HEK293 (cell line): ENCODE measurements around the gene IQSEC1.

Source experiments
- CTCF ChIA-PET: fragments of 350-600 bp; formaldehyde crosslinking; extraction: SDS; loops from one replicate; lab custom pipeline; 2021; ENCODE audit warnings: antibody characterized with exemption; lab: Yijun Ruan, JAX
- POLR2A ChIA-PET: fragments of 300-600 bp; formaldehyde crosslinking; extraction: SDS; loops from one replicate; lab custom pipeline; 2020; ENCODE audit warnings: antibody characterized with exemption, inconsistent platforms; lab: Yijun Ruan, JAX
- H3K27ac ChIP-seq: fragments of 200-500 bp; sonication (Bioruptor generic); 2 replicates; pipeline ENCODE4 v1.5.1; 2014; ENCODE audit warnings: low read depth, low read length, control low read depth, inconsistent platforms; ENCODE audit errors: extremely low read depth
- H3K36me3 ChIP-seq, 2 experiments: fragments of 200-500 bp in 1 of 2; sonication (Bioruptor generic) in 1 of 2; 1 replicate in 1 of 2; 2 replicates in 1 of 2; pipeline ENCODE4 v1.5.1; 2014 to 2017; ENCODE audit warnings: inconsistent platforms in 2 of 2, low read length in 2 of 2; ENCODE audit not compliant: control insufficient read depth in 2 of 2, insufficient read depth in 1 of 2
- H3K4me1 ChIP-seq: fragments of 200-500 bp; sonication (Bioruptor generic); 2 replicates; pipeline ENCODE4 v1.5.1; 2014; ENCODE audit warnings: mild to moderate bottlenecking, low read length, inconsistent platforms; ENCODE audit not compliant: control insufficient read depth, insufficient read depth
- H3K4me3 ChIP-seq: 2 replicates; pipeline ENCODE4 v1.5.1; 2011; ENCODE audit warnings: low read depth, mild to moderate bottlenecking, control low read depth, low read length, moderate library complexity
- H3K9me3 ChIP-seq: fragments of 200-500 bp; sonication (Bioruptor generic); 2 replicates; pipeline ENCODE4 v1.5.1; 2014; ENCODE audit warnings: low read depth, low read length, inconsistent platforms; ENCODE audit not compliant: control insufficient read depth, insufficient read depth
- KLF17 ChIP-seq: fragments of 450-650 bp; formaldehyde crosslinking; IDR thresholded peaks from 2 replicates; pipeline ENCODE4 v1.5.1; 2016; ENCODE audit warnings: missing biosample characterization, missing genetic modification characterization
- MZF1 ChIP-seq: fragments of 450-650 bp; formaldehyde crosslinking; IDR thresholded peaks from 2 replicates; pipeline ENCODE4 v1.5.1; 2017; ENCODE audit warnings: missing biosample characterization, missing genetic modification characterization, borderline replicate concordance
- PRDM1 ChIP-seq: fragments of 450-650 bp; formaldehyde crosslinking; IDR thresholded peaks from 2 replicates; pipeline ENCODE4; 2016; ENCODE audit warnings: missing biosample characterization, missing genetic modification characterization
- ZBTB1 ChIP-seq: fragments of 450-650 bp; formaldehyde crosslinking; IDR thresholded peaks from 2 replicates; pipeline ENCODE4 v1.5.1; 2016; ENCODE audit warnings: missing biosample characterization, missing genetic modification characterization
- ZBTB10 ChIP-seq: fragments of 450-650 bp; formaldehyde crosslinking; IDR thresholded peaks from 2 replicates; pipeline ENCODE4 v1.5.1; 2016; ENCODE audit warnings: missing biosample characterization, missing genetic modification characterization
- ZNF10 ChIP-seq: fragments of 450-650 bp; formaldehyde crosslinking; IDR thresholded peaks from 2 replicates; pipeline ENCODE4 v1.5.1; 2017; ENCODE audit warnings: missing biosample characterization, missing genetic modification characterization
- ZNF114 ChIP-seq: fragments of 450-650 bp; formaldehyde crosslinking; IDR thresholded peaks from 2 replicates; pipeline ENCODE4 v1.5.0; 2017; ENCODE audit warnings: missing biosample characterization, missing genetic modification characterization
- ZNF146 ChIP-seq: fragments of 450-650 bp; formaldehyde crosslinking; IDR thresholded peaks from 2 replicates; pipeline ENCODE4 v1.5.1; 2016; ENCODE audit warnings: missing biosample characterization, missing genetic modification characterization
- ZNF174 ChIP-seq: fragments of 450-650 bp; formaldehyde crosslinking; IDR thresholded peaks from 2 replicates; pipeline ENCODE4 v1.5.0; 2017; ENCODE audit warnings: missing biosample characterization, mild to moderate bottlenecking, missing genetic modification characterization
- ZNF175 ChIP-seq: fragments of 450-650 bp; formaldehyde crosslinking; IDR thresholded peaks from 2 replicates; pipeline ENCODE4 v1.5.1; 2016; ENCODE audit warnings: missing biosample characterization, missing genetic modification characterization
- ZNF19 ChIP-seq: fragments of 450-650 bp; formaldehyde crosslinking; IDR thresholded peaks from 2 replicates; pipeline ENCODE4; 2016; ENCODE audit warnings: missing biosample characterization, missing genetic modification characterization, low read depth
- ZNF510 ChIP-seq: fragments of 450-650 bp; formaldehyde crosslinking; IDR thresholded peaks from 2 replicates; pipeline ENCODE4 v1.5.1; 2018; ENCODE audit warnings: mild to moderate bottlenecking, missing genetic modification characterization, missing biosample characterization; ENCODE audit not compliant: insufficient replicate concordance
- ZNF518A ChIP-seq: fragments of 450-650 bp; formaldehyde crosslinking; conservative IDR thresholded peaks from 2 replicates; pipeline ENCODE4 v1.5.1; 2016; ENCODE audit warnings: low read depth, missing biosample characterization, missing genetic modification characterization
- ZNF561 ChIP-seq: fragments of 450-650 bp; IDR thresholded peaks from 2 replicates; pipeline ENCODE4 v1.5.1; 2018; ENCODE audit warnings: missing biosample characterization, missing genetic modification characterization, borderline replicate concordance
- ZNF610 ChIP-seq: fragments of 450-650 bp; formaldehyde crosslinking; IDR thresholded peaks from 2 replicates; pipeline ENCODE4 v1.5.1; 2016; ENCODE audit warnings: missing biosample characterization, missing genetic modification characterization, borderline replicate concordance
- ZNF654 ChIP-seq: fragments of 450-650 bp; formaldehyde crosslinking; IDR thresholded peaks from 2 replicates; pipeline ENCODE4 v1.5.1; 2016; ENCODE audit warnings: low read depth, missing biosample characterization, missing genetic modification characterization
- ZNF707 ChIP-seq: fragments of 450-650 bp; formaldehyde crosslinking; IDR thresholded peaks from 2 replicates; pipeline ENCODE4 v1.5.1; 2016; ENCODE audit warnings: missing biosample characterization, missing genetic modification characterization
- ZNF843 ChIP-seq: fragments of 450-650 bp; formaldehyde crosslinking; IDR thresholded peaks from 2 replicates; pipeline ENCODE4 v1.5.1; 2016; ENCODE audit warnings: missing biosample characterization, missing genetic modification characterization
- ZSCAN30 ChIP-seq: fragments of 450-650 bp; IDR thresholded peaks from 2 replicates; pipeline ENCODE4 v1.5.1; 2018; ENCODE audit warnings: missing biosample characterization, mild to moderate bottlenecking, missing genetic modification characterization, moderate library complexity

IQSEC1 gene

GRCh38 chr3:13034109-13034800 is 39.0 kb downstream of the IQSEC1 start:
- no peaks in the 10 kb centered on the region for H3K4me1 ChIP-seq
- no peak overlapping the region for H3K27ac ChIP-seq
- CTCF ChIA-PET, result interaction anchor here (0.8 kb wide), 1 partner anchor 58 kb away, joined by 3 read pairs; no protein-coding TSS in a partner anchor
- TF ChIP-seq ZNF561 (no peak), ZNF10 (tag by site-specific recombination) (no peak), ZNF510 (tag by site-specific recombination) (no peak), ZNF114 (tag by site-specific recombination) (no peak), ZNF843 (tag by site-specific recombination) (no peak), PRDM1 (tag by site-specific recombination) (no peak), KLF17 (tag by site-specific recombination) (no peak), ZNF175 (tag by site-specific recombination) (no peak), ZSCAN30 (tag by site-specific recombination) (no peak), MZF1 (no peak), ZNF707 (no peak), ZNF19 (tag by site-specific recombination) (no peak), ZNF654 (no peak)
- H3K9me3 ChIP-seq, result no peaks in the 10 kb centered on the region
- POLR2A ChIA-PET, result no interaction called here
- no peaks in the 10 kb centered on the region for H3K36me3 ChIP-seq
- no peak overlapping the region for H3K4me3 ChIP-seq

GRCh38 chr3:13032206-13032605 is 41.0 kb downstream of the IQSEC1 start:
- ChIA-PET CTCF (no interaction called here), POLR2A (interaction anchor here (0.7 kb wide), 1 partner anchor 1088 kb away, joined by 4 read pairs; no protein-coding TSS in a partner anchor)
- H3K4me3 ChIP-seq, result no peak overlapping the region
- no peaks in the 10 kb centered on the region for H3K4me1 ChIP-seq
- H3K9me3 ChIP-seq, result no peaks in the 10 kb centered on the region
- no peak for TF ChIP-seq ZNF146
- TF ChIP-seq ZNF518A, result no peak
- H3K27ac ChIP-seq, result no peak overlapping the region
- H3K36me3 ChIP-seq, result no peaks in the 10 kb centered on the region

GRCh38 chr3:13031621-13032020 is 41.6 kb downstream of the IQSEC1 start:
- no peak for TF ChIP-seq ZBTB1 (tag by site-specific recombination)
- no peak for TF ChIP-seq ZNF610 (tag by site-specific recombination)
- TF ChIP-seq ZNF174 (tag by site-specific recombination), result no peak
- TF ChIP-seq ZBTB10 (tag by site-specific recombination), result no peak

More at GRCh38 chr3:13031621-13032020, 41.6 kb downstream of the IQSEC1 start:
- H3K4me3 ChIP-seq, result no peak overlapping the region
- no peaks in the 10 kb centered on the region for H3K9me3 ChIP-seq
- no peak overlapping the region for H3K27ac ChIP-seq
- no peaks in the 10 kb centered on the region for H3K4me1 ChIP-seq
- ChIA-PET POLR2A (no interaction called here), CTCF (interaction anchor here (0.6 kb wide), 1 partner anchor 16 kb away, joined by 3 read pairs; no protein-coding TSS in a partner anchor)
- no peaks in the 10 kb centered on the region for H3K36me3 ChIP-seq
